Measurements from ENCODE around the gene PRPF40B. TPM values are rescaled to one million over a fixed set of nuclear protein-coding genes. Genes with fewer than 3 reads are reported as not detected.

Gene PRPF40B
- total RNA-seq, 1 experiment from 2014 or later, result 33.3 TPM

- H3K9me3 ChIP-seq, result no peaks in the 10 kb centered on the region
- H3K4me3 ChIP-seq (ENCODE audit: low read depth, low read length), result no peak overlapping the region
- Mint-ChIP-seq H3K27me3 (ENCODE audit: insufficient read depth, unreplicated experiment) (no peaks in the 10 kb centered on the region), H3K4me3 (ENCODE audit: unreplicated experiment) (no peak overlapping the region), H3K4me1 (ENCODE audit: low read depth, unreplicated experiment) (peaks cover 7% of the 10 kb centered on the region), H3K9me3 (ENCODE audit: unreplicated experiment) (no peaks in the 10 kb centered on the region), H3K27ac (ENCODE audit: unreplicated experiment) (no peak overlapping the region), H3K36me3 (ENCODE audit: insufficient read depth, unreplicated experiment) (peaks cover 19% of the 10 kb centered on the region)
- POLR2A ChIA-PET, result no interaction called here
- TF ChIP-seq CTCF (IDR thresholded peaks at IDR 0.05; ENCODE audit: insufficient read depth in 1 of 2, low read depth in 1 of 2, low read length in 1 of 2, severe bottlenecking in 1 of 2, unreplicated experiment in 1 of 2), result no peak
- CTCF ChIA-PET, result interaction anchor here (0.7 to 1.1 kb wide), 2 partner anchors 10 to 192 kb away, joined by 4 to 5 read pairs; no protein-coding TSS in a partner anchor
- no peak for DNase-seq
- H3K4me1 ChIP-seq, result peaks cover 19% of the 10 kb centered on the region; the same call in 1 of the 2 replicates
- H3K27me3 ChIP-seq (replicated peaks; ENCODE audit: control insufficient read depth, insufficient read depth, low read length), result no peaks in the 10 kb centered on the region
- BruUV-seq (replicated peaks), result no TSS peak
- intact Hi-C loops (cut with micrococcal nuclease; ENCODE audit: unreplicated experiment), result loop anchor here (10.0 kb wide), 1 partner anchor 128 kb away; no protein-coding TSS in a partner anchor
- peaks cover 3% of the 10 kb centered on the region; the same call in 1 of the 2 replicates for H3K36me3 ChIP-seq (ENCODE audit: control insufficient read depth, insufficient read depth, low read length)
Observed at GRCh38 chr12:49646871-49647654, 23.7 kb downstream of the PRPF40B start.

GRCh38 chr12:49647827-49648711 lies 24.7 kb downstream of the PRPF40B start:
- DNase-seq, result no peak
- no peaks in the 10 kb centered on the region for H3K27me3 Mint-ChIP-seq (ENCODE audit: insufficient read depth, unreplicated experiment)
- Histone ChIP-seq H3K4me1 (peaks cover 16% of the 10 kb centered on the region; the same call in 1 of the 2 replicates), H3K36me3 (ENCODE audit: control insufficient read depth, insufficient read depth, low read length) (peaks cover 3% of the 10 kb centered on the region; the same call in 1 of the 2 replicates), H3K4me3 (ENCODE audit: low read depth, low read length) (no peak overlapping the region), H3K9me3 (no peaks in the 10 kb centered on the region), H3K27me3 (replicated peaks; ENCODE audit: control insufficient read depth, insufficient read depth, low read length) (no peaks in the 10 kb centered on the region)
- no peak overlapping the region for H3K4me3 Mint-ChIP-seq (ENCODE audit: unreplicated experiment)
- POLR2A ChIA-PET, result interaction anchor here (0.6 to 1.4 kb wide), 2 partner anchors 93 to 1435 kb away, joined by 4 to 12 read pairs; partner anchors contain the start of gene TMBIM6
- no peaks in the 10 kb centered on the region for H3K9me3 Mint-ChIP-seq (ENCODE audit: unreplicated experiment)
- peaks cover 7% of the 10 kb centered on the region for H3K4me1 Mint-ChIP-seq (ENCODE audit: low read depth, unreplicated experiment)
- peak overlapping the region; percentile 10 for H3K27ac Mint-ChIP-seq (ENCODE audit: unreplicated experiment)
- intact Hi-C loops (cut with micrococcal nuclease; ENCODE audit: unreplicated experiment), result loop anchor here (10.0 kb wide), 1 partner anchor 127 kb away; no protein-coding TSS in a partner anchor
- no TSS peak for BruUV-seq (replicated peaks)
- peaks cover 19% of the 10 kb centered on the region for H3K36me3 Mint-ChIP-seq (ENCODE audit: insufficient read depth, unreplicated experiment)
- CTCF ChIA-PET, result interaction anchor here (0.6 to 1.6 kb wide), 7 partner anchors 11 to 1624 kb away, joined by 3 to 9 read pairs (median 4); partner anchors contain the start of genes NCKAP5L and TMBIM6
- no peak for TF ChIP-seq CTCF (IDR thresholded peaks at IDR 0.05; ENCODE audit: insufficient read depth in 1 of 2, low read depth in 1 of 2, low read length in 1 of 2, severe bottlenecking in 1 of 2, unreplicated experiment in 1 of 2)

- Mint-ChIP-seq H3K4me3 (ENCODE audit: unreplicated experiment) (no peak overlapping the region), H3K27me3 (ENCODE audit: insufficient read depth, unreplicated experiment) (no peaks in the 10 kb centered on the region), H3K36me3 (ENCODE audit: insufficient read depth, unreplicated experiment) (peaks cover 19% of the 10 kb centered on the region), H3K27ac (ENCODE audit: unreplicated experiment) (peak overlapping the region; percentile 10), H3K9me3 (ENCODE audit: unreplicated experiment) (no peaks in the 10 kb centered on the region), H3K4me1 (ENCODE audit: low read depth, unreplicated experiment) (peaks cover 7% of the 10 kb centered on the region)
- ChIA-PET CTCF (interaction anchor here (0.6 to 1.6 kb wide), 5 partner anchors 11 to 1625 kb away, joined by 3 to 9 read pairs (median 4); partner anchors contain the start of genes NCKAP5L and TMBIM6), POLR2A (interaction anchor here (1.4 kb wide), 1 partner anchor 93 kb away, joined by 12 read pairs; the partner anchor contains the start of gene TMBIM6)
- H3K27me3 ChIP-seq (replicated peaks; ENCODE audit: control insufficient read depth, insufficient read depth, low read length), result no peaks in the 10 kb centered on the region
- no peak for DNase-seq
- H3K36me3 ChIP-seq (ENCODE audit: control insufficient read depth, insufficient read depth, low read length), result peaks cover 3% of the 10 kb centered on the region; the same call in 1 of the 2 replicates
- intact Hi-C loops (cut with micrococcal nuclease; ENCODE audit: unreplicated experiment), result loop anchor here (10.0 kb wide), 1 partner anchor 126 kb away; no protein-coding TSS in a partner anchor
- H3K4me3 ChIP-seq (ENCODE audit: low read depth, low read length), result no peak overlapping the region
- no TSS peak for BruUV-seq (replicated peaks)
- H3K4me1 ChIP-seq, result peaks cover 16% of the 10 kb centered on the region; the same call in 1 of the 2 replicates
- TF ChIP-seq CTCF (IDR thresholded peaks at IDR 0.05; ENCODE audit: insufficient read depth in 1 of 2, low read depth in 1 of 2, low read length in 1 of 2, severe bottlenecking in 1 of 2, unreplicated experiment in 1 of 2), result no peak
- H3K9me3 ChIP-seq, result no peaks in the 10 kb centered on the region
Observed at GRCh38 chr12:49648712-49649003, 25.3 kb downstream of the PRPF40B start.
